Mesenchymal stem cell (in vitro differentiated cells and primary cell): ENCODE results near the gene STRC.
"Not testable (repeated sequence)": the region's sequence is repeated elsewhere in the genome, so short reads cannot be mapped to it uniquely, and the experiment has no call there.

Experiments
- DNase-seq: peaks from one replicate; pipeline ENCODE4 v3.0.0-alpha.2; 2013
- H2AFZ ChIP-seq: one replicate; pipeline ENCODE4 v1.6.1; 2013; ENCODE audit warnings: low read depth, mild to moderate bottlenecking, control low read depth, inconsistent platforms, low read length, moderate library complexity
- H2AK5ac ChIP-seq: 2 replicates; pipeline ENCODE4 v1.6.1; 2013; ENCODE audit warnings: low read length, moderate library complexity, mild to moderate bottlenecking, inconsistent platforms; ENCODE audit not compliant: severe bottlenecking
- H2BK120ac ChIP-seq: one replicate; pipeline ENCODE4 v1.6.1; 2013; ENCODE audit warnings: low read depth, mild to moderate bottlenecking, inconsistent platforms, low read length, moderate library complexity
- H2BK12ac ChIP-seq, 2 experiments: one replicate each; pipeline ENCODE4 v1.6.1; 2013; ENCODE audit warnings: inconsistent platforms in 2 of 2, low read length in 2 of 2, mild to moderate bottlenecking in 2 of 2, moderate library complexity in 2 of 2, control low read depth in 1 of 2
- H2BK15ac ChIP-seq: one replicate; pipeline ENCODE4 v1.6.1; 2013; ENCODE audit warnings: mild to moderate bottlenecking, low read depth, inconsistent platforms; ENCODE audit not compliant: poor library complexity, severe bottlenecking
- H2BK5ac ChIP-seq: 2 replicates; pipeline ENCODE4 v1.6.1; 2013; ENCODE audit warnings: low read depth, mild to moderate bottlenecking, low read length, control low read depth, inconsistent platforms; ENCODE audit not compliant: poor library complexity, severe bottlenecking
- H3K14ac ChIP-seq, 2 experiments: one replicate each; pipeline ENCODE4 v1.6.1; 2013; ENCODE audit warnings: inconsistent platforms in 2 of 2, low read length in 2 of 2, control low read depth in 1 of 2, mild to moderate bottlenecking in 1 of 2, moderate library complexity in 1 of 2
- H3K18ac ChIP-seq, 2 experiments: one replicate each; pipeline ENCODE4 v1.6.1; 2013; ENCODE audit warnings: inconsistent platforms in 2 of 2, low read length in 2 of 2, control low read depth in 1 of 2, low read depth in 1 of 2, mild to moderate bottlenecking in 1 of 2
- H3K23ac ChIP-seq, 2 experiments: one replicate each; pipeline ENCODE4 v1.6.1; 2013; ENCODE audit warnings: inconsistent platforms in 2 of 2, low read length in 2 of 2, mild to moderate bottlenecking in 2 of 2, moderate library complexity in 2 of 2, control low read depth in 1 of 2
- H3K27ac ChIP-seq: 2 replicates; pipeline ENCODE4 v1.5.1; 2013; ENCODE audit warnings: mild to moderate bottlenecking, moderate library complexity, low read length, control low read depth, inconsistent platforms; ENCODE audit not compliant: poor library complexity, severe bottlenecking
- H3K27me3 ChIP-seq, 2 experiments: 2 replicates each; pipeline versions ENCODE4 v1.6.1 to v1.7.0; 2013; ENCODE audit warnings: low read length in 2 of 2, mild to moderate bottlenecking in 2 of 2, moderate library complexity in 2 of 2, control low read depth in 1 of 2, inconsistent platforms in 1 of 2; ENCODE audit not compliant: control insufficient read depth in 1 of 2, insufficient read depth in 1 of 2
- H3K36me3 ChIP-seq, 2 experiments: 2 replicates each; pipeline versions ENCODE4 v1.6.1 to v1.7.0; 2013; ENCODE audit warnings: low read length in 2 of 2, control low read depth in 1 of 2, inconsistent platforms in 1 of 2, low read depth in 1 of 2, mild to moderate bottlenecking in 1 of 2; ENCODE audit not compliant: insufficient read depth in 2 of 2, control insufficient read depth in 1 of 2
- H3K4ac ChIP-seq, 2 experiments: one replicate each; pipeline ENCODE4 v1.6.1; 2013; ENCODE audit warnings: inconsistent platforms in 2 of 2, low read length in 2 of 2, mild to moderate bottlenecking in 2 of 2, moderate library complexity in 2 of 2, control low read depth in 1 of 2, low read depth in 1 of 2
- H3K4me1 ChIP-seq: 2 replicates; pipeline ENCODE4 v1.6.1; 2013; ENCODE audit warnings: low read depth, low read length, control low read depth; ENCODE audit not compliant: control insufficient read depth, insufficient read depth
- H3K4me2 ChIP-seq: 2 replicates; pipeline ENCODE4 v1.6.1; 2013; ENCODE audit warnings: low read length, mild to moderate bottlenecking, inconsistent platforms; ENCODE audit not compliant: poor library complexity, severe bottlenecking
- H3K4me3 ChIP-seq, 2 experiments: 2 replicates each; pipeline versions ENCODE4 v1.5.1 to v1.7.0; 2013; ENCODE audit warnings: low read length in 2 of 2, mild to moderate bottlenecking in 2 of 2, control low read depth in 1 of 2, low read depth in 1 of 2; ENCODE audit not compliant: insufficient read depth in 1 of 2
- H3K79me1 ChIP-seq: replicated peaks from 2 replicates; pipeline ENCODE4 v1.6.1; 2013; ENCODE audit warnings: mild to moderate bottlenecking, control low read depth, low read length, inconsistent platforms; ENCODE audit not compliant: poor library complexity, severe bottlenecking
- H3K9ac ChIP-seq: 2 replicates; pipeline ENCODE4 v1.7.0; 2013; ENCODE audit warnings: mild to moderate bottlenecking, low read length, moderate library complexity
- H3K9me3 ChIP-seq: 2 replicates; pipeline ENCODE4 v1.7.0; 2013; ENCODE audit warnings: mild to moderate bottlenecking, low read length; ENCODE audit not compliant: control insufficient read depth
- H4K8ac ChIP-seq: one replicate; pipeline ENCODE4 v1.6.1; 2013; ENCODE audit warnings: inconsistent platforms, mild to moderate bottlenecking, low read length, moderate library complexity
- H4K91ac ChIP-seq: one replicate; pipeline ENCODE4 v1.6.1; 2013; ENCODE audit warnings: mild to moderate bottlenecking, low read length, inconsistent platforms
- WGBS: methylation state at CpG from one replicate; pipeline ENCODE4 v1.1.7; 2013; ENCODE audit warnings: mixed read lengths; 5-methylcytosine and 5-hydroxymethylcytosine counted together

Gene STRC

DNA sequence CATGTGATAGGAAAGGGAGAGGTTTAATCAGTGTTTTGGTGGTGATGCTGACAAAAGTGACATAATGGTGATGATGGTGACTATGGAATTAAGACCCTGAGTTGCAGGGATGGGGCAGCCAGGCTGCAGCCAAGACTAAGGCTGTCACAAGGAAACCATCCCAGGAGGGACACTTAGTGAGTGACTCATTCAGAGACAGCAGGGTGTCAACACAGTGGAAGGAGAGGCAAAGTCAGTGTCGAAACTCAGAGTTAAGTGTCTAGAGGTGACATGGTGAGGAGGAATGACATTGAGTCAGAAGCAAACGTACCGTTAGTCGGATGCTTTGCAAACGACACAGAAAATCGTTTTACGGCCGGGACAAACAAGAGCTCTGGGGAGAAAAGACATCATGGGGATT, 54.8 kb downstream of the STRC start:
- H3K27me3 ChIP-seq, H2AK5ac ChIP-seq: not testable (repeated sequence)

DNA sequence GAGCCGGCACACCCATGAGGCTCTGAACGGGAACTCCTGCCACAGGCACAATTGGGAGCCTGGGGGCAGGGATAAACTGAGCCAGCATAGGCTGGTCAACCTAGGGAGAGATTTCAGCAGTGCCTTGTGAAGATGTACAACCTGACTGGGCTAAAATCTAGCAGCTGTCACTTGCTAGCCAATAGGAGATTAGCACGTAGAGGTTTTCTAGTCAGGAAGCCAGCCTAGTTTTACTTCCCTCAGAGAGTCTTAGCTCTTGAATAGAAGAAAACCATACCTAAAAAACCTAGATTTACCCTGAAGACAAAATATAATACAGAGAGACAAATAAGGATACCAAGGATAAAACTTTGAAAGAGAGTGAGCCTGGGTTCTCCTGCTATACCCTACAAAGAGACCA, 55.8 kb downstream of the STRC start:
- H2BK12ac ChIP-seq, H3K4me1 ChIP-seq, H2BK120ac ChIP-seq, H3K9ac ChIP-seq, H2BK5ac ChIP-seq, H2BK15ac ChIP-seq, H3K27ac ChIP-seq, H3K36me3 ChIP-seq, H4K8ac ChIP-seq, H3K23ac ChIP-seq, H4K91ac ChIP-seq, H3K4me3 ChIP-seq, H3K18ac ChIP-seq, H3K9me3 ChIP-seq, H3K4me2 ChIP-seq, H3K4ac ChIP-seq, H3K14ac ChIP-seq, DNase-seq, H2AFZ ChIP-seq, H3K79me1 ChIP-seq, H3K27me3 ChIP-seq, H2AK5ac ChIP-seq: not testable (repeated sequence)
- no CpG with 5 or more reads among the region's 3 CpGs for WGBS

More for the DNA sequence above, 54.8 kb downstream of the STRC start:
- not testable (repeated sequence) for H4K91ac ChIP-seq, H3K4ac ChIP-seq, H2BK120ac ChIP-seq, H4K8ac ChIP-seq, H3K79me1 ChIP-seq, H2BK5ac ChIP-seq, H3K4me1 ChIP-seq, H3K18ac ChIP-seq, H3K4me2 ChIP-seq, H3K23ac ChIP-seq, H3K36me3 ChIP-seq, H2AFZ ChIP-seq, H2BK12ac ChIP-seq, H2BK15ac ChIP-seq, H3K27ac ChIP-seq, H3K14ac ChIP-seq, H3K9ac ChIP-seq, H3K4me3 ChIP-seq, DNase-seq, H3K9me3 ChIP-seq
- no CpG with 5 or more reads among the region's 8 CpGs for WGBS

DNA sequence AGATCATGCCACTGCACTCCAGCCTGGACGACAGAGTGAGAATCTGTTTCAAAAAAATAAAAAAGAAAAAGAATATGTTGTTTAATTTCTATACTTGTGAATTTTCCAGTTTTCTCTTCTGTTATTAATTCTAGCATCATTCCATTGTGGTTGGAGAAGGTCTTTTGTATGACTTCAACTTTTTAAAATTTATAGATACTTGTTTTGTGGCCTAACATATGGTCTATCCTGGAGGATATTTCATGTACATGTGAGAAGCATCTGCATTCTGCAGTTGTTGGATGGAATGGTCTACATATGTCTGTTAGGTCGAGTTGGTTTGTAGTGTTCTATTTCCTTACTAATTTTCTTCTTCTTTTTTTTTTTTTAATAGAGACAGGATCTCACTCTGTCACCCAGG, 65.6 kb downstream of the STRC start:
- no peaks in the 10 kb centered on the region for H3K4me1 ChIP-seq
- no peak overlapping the region for H3K23ac ChIP-seq
- no peak overlapping the region for H3K9ac ChIP-seq
- H3K4ac ChIP-seq, result no peak overlapping the region
- no peaks in the 10 kb centered on the region for H3K27me3 ChIP-seq
- no peaks in the 10 kb centered on the region for H3K79me1 ChIP-seq
- WGBS, result no CpG with 5 or more reads among the region's 2 CpGs
- peaks cover 0 to 3% of the 10 kb centered on the region in 2 experiments for H3K36me3 ChIP-seq
- H3K4me2 ChIP-seq, result no peak overlapping the region
- no peak overlapping the region for H2AFZ ChIP-seq
- H2BK12ac ChIP-seq, result no peak overlapping the region
- H3K18ac ChIP-seq, result no peak overlapping the region
- no peak overlapping the region for H3K4me3 ChIP-seq
- no peak overlapping the region for H2BK15ac ChIP-seq
- H4K91ac ChIP-seq, result no peak overlapping the region
- H2BK5ac ChIP-seq, result no peak overlapping the region
- no peak overlapping the region for H3K14ac ChIP-seq
- DNase-seq, result no peak
- no peak overlapping the region for H4K8ac ChIP-seq
- H2AK5ac ChIP-seq, result no peak overlapping the region
- H3K27ac ChIP-seq, result no peak overlapping the region
- H2BK120ac ChIP-seq, result no peak overlapping the region
- H3K9me3 ChIP-seq, result no peaks in the 10 kb centered on the region

DNA sequence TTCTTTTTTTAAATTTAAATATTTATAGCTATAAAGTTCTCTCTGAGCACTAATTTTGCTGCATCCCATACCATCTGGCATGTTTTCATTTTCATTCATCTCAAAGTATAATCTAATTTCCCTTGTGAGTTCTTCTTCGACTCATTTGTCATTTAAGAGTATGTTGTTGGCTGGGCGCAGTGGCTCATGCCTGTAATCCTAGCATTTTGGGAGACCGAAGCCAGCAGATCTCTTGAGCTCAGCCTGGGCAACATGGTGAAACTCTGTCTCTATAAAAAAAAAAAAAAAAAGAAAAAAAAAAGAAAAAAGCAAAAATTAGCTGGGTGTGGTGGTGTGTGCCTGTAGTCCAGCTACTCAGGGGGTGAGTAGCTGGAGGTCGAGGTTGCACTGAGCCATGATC, 66.3 kb downstream of the STRC start:
- no peaks in the 10 kb centered on the region for H3K79me1 ChIP-seq
- no peak overlapping the region for H3K4me3 ChIP-seq
- H2BK5ac ChIP-seq, result no peak overlapping the region
- H3K27me3 ChIP-seq, result no peaks in the 10 kb centered on the region
- H3K27ac ChIP-seq, result no peak overlapping the region
- no peak overlapping the region for H3K4ac ChIP-seq
- H3K4me1 ChIP-seq, result no peaks in the 10 kb centered on the region
- DNase-seq, result no peak
- H3K14ac ChIP-seq, result no peak overlapping the region
- H2BK15ac ChIP-seq, result no peak overlapping the region
- H4K91ac ChIP-seq, result no peak overlapping the region
- no peak overlapping the region for H2BK120ac ChIP-seq
- no peak overlapping the region for H3K4me2 ChIP-seq
- H2AFZ ChIP-seq, result no peak overlapping the region
- no peak overlapping the region for H4K8ac ChIP-seq
- H3K18ac ChIP-seq, result no peak overlapping the region
- H2AK5ac ChIP-seq, result no peak overlapping the region
- H2BK12ac ChIP-seq, result no peak overlapping the region
- no peak overlapping the region for H3K9ac ChIP-seq
- H3K9me3 ChIP-seq, result peaks cover 4% of the 10 kb centered on the region
- 98% methylated on average over 4 of the region's 4 CpGs for WGBS
- peaks cover 0 to 3% of the 10 kb centered on the region in 2 experiments for H3K36me3 ChIP-seq
- H3K23ac ChIP-seq, result no peak overlapping the region
